Trophoblast cell (in vitro differentiated cells and primary cell): Measurements from ENCODE around the gene MRAS.
A peak's percentile ranks its signal among the peaks of the same experiment; 100 is the strongest.

ENCODE experiments used
- DNase-seq, 2 donors: peaks; one replicate each; pipeline ENCODE4 v3.0.0-alpha.2; 2016
- H2AFZ ChIP-seq: 2 replicates; pipeline ENCODE4 v1.6.1; 2013; ENCODE audit warnings: low read length, moderate library complexity, mild to moderate bottlenecking; ENCODE audit not compliant: insufficient read depth, poor library complexity
- H2AK5ac ChIP-seq: 2 replicates; pipeline ENCODE4 v1.6.1; 2013; ENCODE audit warnings: mild to moderate bottlenecking, low read length
- H2BK120ac ChIP-seq: 2 replicates; pipeline ENCODE4 v1.6.1; 2013; ENCODE audit warnings: low read length, mild to moderate bottlenecking, moderate library complexity; ENCODE audit not compliant: insufficient read depth, poor library complexity
- H2BK12ac ChIP-seq: 2 replicates; pipeline ENCODE4 v1.6.1; 2013; ENCODE audit warnings: mild to moderate bottlenecking, low read length, moderate library complexity
- H2BK5ac ChIP-seq: 2 replicates; pipeline ENCODE4 v1.6.1; 2013; ENCODE audit warnings: low read length, low read depth, moderate library complexity, mild to moderate bottlenecking; ENCODE audit not compliant: poor library complexity
- H3K14ac ChIP-seq: 2 replicates; pipeline ENCODE4 v1.6.1; 2013; ENCODE audit warnings: mild to moderate bottlenecking, low read length
- H3K18ac ChIP-seq: 2 replicates; pipeline ENCODE4 v1.6.1; 2013; ENCODE audit warnings: mild to moderate bottlenecking, low read length
- H3K23ac ChIP-seq: 2 replicates; pipeline ENCODE4 v1.6.1; 2013; ENCODE audit warnings: low read length
- H3K27ac ChIP-seq: 2 replicates; pipeline ENCODE4 v1.5.1; 2013; ENCODE audit warnings: low read depth, mild to moderate bottlenecking, inconsistent platforms, low read length, moderate library complexity
- H3K27me3 ChIP-seq: 2 replicates; pipeline ENCODE4 v1.6.1; 2013; ENCODE audit warnings: inconsistent platforms, mild to moderate bottlenecking, low read length, moderate library complexity; ENCODE audit not compliant: insufficient read depth
- H3K36me3 ChIP-seq, 2 experiments: 1 replicate in 1 of 2; 2 replicates in 1 of 2; pipeline ENCODE4 v1.6.1; 2013; ENCODE audit warnings: low read length in 2 of 2, mild to moderate bottlenecking in 2 of 2, moderate library complexity in 1 of 2; ENCODE audit not compliant: insufficient read depth in 2 of 2, control insufficient read depth in 1 of 2
- H3K4ac ChIP-seq: 2 replicates; pipeline ENCODE4 v1.6.1; 2013; ENCODE audit warnings: low read depth, mild to moderate bottlenecking, low read length, moderate library complexity
- H3K4me1 ChIP-seq, 2 experiments: 1 replicate in 1 of 2; 2 replicates in 1 of 2; pipeline ENCODE4 v1.6.1; 2013; ENCODE audit warnings: low read length in 2 of 2, mild to moderate bottlenecking in 2 of 2, moderate library complexity in 1 of 2; ENCODE audit not compliant: insufficient read depth in 2 of 2, control insufficient read depth in 1 of 2
- H3K4me2 ChIP-seq: 2 replicates; pipeline ENCODE4 v1.6.1; 2013; ENCODE audit warnings: inconsistent platforms, mild to moderate bottlenecking, low read length, moderate library complexity
- H3K4me3 ChIP-seq: 2 replicates; pipeline ENCODE4 v1.5.1; 2013; ENCODE audit warnings: mild to moderate bottlenecking, low read depth, low read length, inconsistent platforms
- H3K79me1 ChIP-seq: one replicate; pipeline ENCODE4 v1.6.1; 2013; ENCODE audit warnings: low read length
- H3K79me2 ChIP-seq: 2 replicates; pipeline ENCODE4 v1.6.1; 2013; ENCODE audit warnings: low read length, mild to moderate bottlenecking; ENCODE audit not compliant: control insufficient read depth, insufficient read depth, poor library complexity
- H3K9ac ChIP-seq: 2 replicates; pipeline ENCODE4 v1.6.1; 2013; ENCODE audit warnings: mild to moderate bottlenecking, low read length
- H3K9me3 ChIP-seq: 2 replicates; pipeline ENCODE4 v1.6.1; 2013; ENCODE audit warnings: low read depth, mild to moderate bottlenecking, control low read depth, inconsistent platforms, low read length; ENCODE audit not compliant: insufficient read depth
- H4K12ac ChIP-seq: 2 replicates; pipeline ENCODE4 v1.6.1; 2013; ENCODE audit warnings: low read depth, mild to moderate bottlenecking, low read length, moderate library complexity
- H4K8ac ChIP-seq: 2 replicates; pipeline ENCODE4 v1.6.1; 2013; ENCODE audit warnings: low read depth, mild to moderate bottlenecking, low read length, moderate library complexity
- H4K91ac ChIP-seq: one replicate; pipeline ENCODE4 v1.6.1; 2013; ENCODE audit warnings: low read depth, mild to moderate bottlenecking, low read length, moderate library complexity
- WGBS: extraction: QIAGEN DNeasy Blood & Tissue Kit; methylation state at CpG from one replicate; pipeline ENCODE4 v1.1.7; 2013; ENCODE audit warnings: missing lambda C conversion rate; ENCODE audit not compliant: insufficient read length, insufficient coverage; ENCODE audit errors: extremely low coverage; 5-methylcytosine and 5-hydroxymethylcytosine counted together

MRAS gene

DNA sequence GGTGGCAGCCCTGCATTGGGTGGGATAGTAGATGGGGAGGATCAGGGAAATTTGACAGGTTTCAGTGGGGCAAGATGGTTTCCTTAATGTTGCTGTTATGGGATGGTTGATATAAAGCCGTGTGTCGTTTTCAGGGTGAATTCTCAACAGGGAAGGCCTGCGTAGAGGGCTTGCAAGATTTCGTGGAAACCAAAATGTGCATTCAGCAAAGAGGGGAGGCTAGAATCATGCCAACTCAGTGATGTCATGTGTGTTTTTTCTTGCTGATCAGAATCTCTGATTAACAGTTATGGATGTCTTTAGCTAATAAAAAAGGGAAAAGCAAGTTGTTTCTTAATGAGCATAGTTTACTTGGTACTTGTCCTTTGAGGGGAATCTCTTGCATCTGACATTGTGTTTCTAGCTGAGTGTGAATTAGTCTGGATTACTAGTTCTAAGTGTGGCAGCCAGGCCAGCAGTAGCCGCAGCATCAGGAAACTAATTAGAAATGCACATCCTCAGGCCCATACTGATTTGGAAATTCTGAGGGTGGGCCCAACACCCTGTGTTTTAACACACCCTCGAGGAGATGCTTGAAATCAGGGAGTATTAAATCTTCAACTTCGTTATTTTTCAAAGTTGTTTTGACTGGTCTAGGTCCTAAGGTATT lies 24.8 kb downstream of the MRAS start:
- DNase-seq: no peak
- peaks cover 0 to 3% of the 10 kb centered on the region in 2 experiments for H3K36me3 ChIP-seq
- H3K79me1 ChIP-seq: no peaks in the 10 kb centered on the region
- H3K4ac ChIP-seq: no peak overlapping the region
- no peak overlapping the region for H3K23ac ChIP-seq
- H3K4me3 ChIP-seq: no peak overlapping the region
- no peak overlapping the region for H4K8ac ChIP-seq
- WGBS: no CpG with 5 or more reads among the region's 7 CpGs
- H3K4me1 ChIP-seq: peaks cover 7% of the 10 kb centered on the region in 2 experiments
- no peak overlapping the region for H4K91ac ChIP-seq
- no peak overlapping the region for H2BK120ac ChIP-seq
- no peak overlapping the region for H2BK5ac ChIP-seq
- H3K4me2 ChIP-seq: no peak overlapping the region
- H4K12ac ChIP-seq: no peak overlapping the region
- H2AK5ac ChIP-seq: no peak overlapping the region
- no peak overlapping the region for H3K27ac ChIP-seq
- no peaks in the 10 kb centered on the region for H3K9me3 ChIP-seq
- no peak overlapping the region for H3K9ac ChIP-seq
- no peaks in the 10 kb centered on the region for H3K79me2 ChIP-seq
- H3K18ac ChIP-seq: no peak overlapping the region
- H3K14ac ChIP-seq: no peak overlapping the region
- H3K27me3 ChIP-seq: no peaks in the 10 kb centered on the region
- no peak overlapping the region for H2AFZ ChIP-seq
- no peak overlapping the region for H2BK12ac ChIP-seq

DNA sequence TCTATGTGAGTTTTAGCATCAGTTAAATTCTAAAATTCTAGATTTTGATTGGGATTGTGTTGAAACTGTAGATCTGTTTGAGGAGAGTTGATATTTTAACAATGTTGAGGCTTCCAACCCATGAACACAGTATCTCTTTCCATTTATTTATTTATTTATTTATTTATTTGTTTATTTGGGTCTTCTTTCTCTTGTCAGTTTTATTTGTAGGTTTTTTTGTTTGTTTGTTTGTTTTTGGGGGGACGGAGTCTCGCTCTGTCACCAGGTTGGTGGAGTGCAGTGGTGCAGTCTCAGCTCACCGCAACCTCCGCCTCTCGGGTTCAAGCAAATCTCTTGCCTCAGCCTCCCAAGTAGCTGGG lies 25.3 kb downstream of the MRAS start:
- Histone ChIP-seq H3K14ac (no peak overlapping the region), H3K79me2 (no peaks in the 10 kb centered on the region), H4K12ac (no peak overlapping the region), H3K18ac (no peak overlapping the region), H3K4me2 (no peak overlapping the region), H3K79me1 (peaks cover 1% of the 10 kb centered on the region), H2AK5ac (no peak overlapping the region), H2BK12ac (no peak overlapping the region), H3K27ac (no peak overlapping the region), H3K4me3 (no peak overlapping the region), H2BK5ac (no peak overlapping the region), H3K36me3 (peaks cover 2 to 3% of the 10 kb centered on the region in 2 experiments), H4K91ac (no peak overlapping the region), H4K8ac (no peak overlapping the region), H3K4ac (no peak overlapping the region), H3K9me3 (no peaks in the 10 kb centered on the region), H3K4me1 (peaks cover 10% of the 10 kb centered on the region in 2 experiments), H3K27me3 (no peaks in the 10 kb centered on the region), H2AFZ (no peak overlapping the region), H3K9ac (no peak overlapping the region), H2BK120ac (no peak overlapping the region), H3K23ac (no peak overlapping the region)
- no CpG with 5 or more reads among the region's 5 CpGs for WGBS
- DNase-seq: no peak

DNA sequence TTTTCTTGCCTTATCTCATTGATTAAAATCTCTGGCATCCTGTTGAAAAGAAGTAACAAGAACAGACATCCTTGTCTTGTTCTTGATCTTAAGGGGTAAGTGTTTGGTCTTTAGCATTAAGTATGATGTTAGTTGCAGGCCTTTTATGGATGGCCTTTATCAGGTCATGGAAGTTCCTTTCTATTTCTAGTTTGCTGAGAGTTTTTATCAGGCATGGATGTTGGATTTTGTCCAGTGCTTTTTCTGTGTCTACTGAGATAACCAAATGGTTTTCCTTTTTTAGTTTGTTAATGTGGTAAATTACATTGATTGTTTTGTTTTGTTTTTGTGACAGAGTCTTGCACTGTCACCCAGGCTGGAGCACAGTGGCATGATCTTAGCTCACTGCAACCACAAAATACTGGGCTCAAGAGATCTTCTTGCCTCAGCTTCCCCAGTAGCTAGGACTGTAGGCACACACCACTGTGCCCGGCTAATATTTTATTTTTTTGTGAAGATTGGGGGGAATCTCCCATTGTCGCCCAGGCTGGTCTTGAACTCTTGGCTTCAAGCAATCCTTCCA lies 26.3 kb downstream of the MRAS start:
- no peak overlapping the region for H2BK5ac ChIP-seq
- H3K9ac ChIP-seq: no peak overlapping the region
- H3K4me1 ChIP-seq: peaks cover 10% of the 10 kb centered on the region in 2 experiments
- H3K4me2 ChIP-seq: no peak overlapping the region
- no peak overlapping the region for H4K8ac ChIP-seq
- no peaks in the 10 kb centered on the region for H3K79me2 ChIP-seq
- no peak overlapping the region for H3K23ac ChIP-seq
- H2AK5ac ChIP-seq: no peak overlapping the region
- WGBS: no CpG with 5 or more reads among the region's 2 CpGs
- no peak overlapping the region for H4K12ac ChIP-seq
- no peak overlapping the region for H4K91ac ChIP-seq
- H2BK12ac ChIP-seq: no peak overlapping the region
- H3K36me3 ChIP-seq: peaks cover 2 to 3% of the 10 kb centered on the region in 2 experiments
- H3K27ac ChIP-seq: no peak overlapping the region
- no peak overlapping the region for H2BK120ac ChIP-seq
- no peak for DNase-seq
- no peak overlapping the region for H2AFZ ChIP-seq
- no peak overlapping the region for H3K14ac ChIP-seq
- H3K4me3 ChIP-seq: no peak overlapping the region
- H3K4ac ChIP-seq: no peak overlapping the region
- H3K79me1 ChIP-seq: peaks cover 1% of the 10 kb centered on the region
- H3K27me3 ChIP-seq: no peaks in the 10 kb centered on the region
- H3K9me3 ChIP-seq: no peaks in the 10 kb centered on the region
- no peak overlapping the region for H3K18ac ChIP-seq

DNA sequence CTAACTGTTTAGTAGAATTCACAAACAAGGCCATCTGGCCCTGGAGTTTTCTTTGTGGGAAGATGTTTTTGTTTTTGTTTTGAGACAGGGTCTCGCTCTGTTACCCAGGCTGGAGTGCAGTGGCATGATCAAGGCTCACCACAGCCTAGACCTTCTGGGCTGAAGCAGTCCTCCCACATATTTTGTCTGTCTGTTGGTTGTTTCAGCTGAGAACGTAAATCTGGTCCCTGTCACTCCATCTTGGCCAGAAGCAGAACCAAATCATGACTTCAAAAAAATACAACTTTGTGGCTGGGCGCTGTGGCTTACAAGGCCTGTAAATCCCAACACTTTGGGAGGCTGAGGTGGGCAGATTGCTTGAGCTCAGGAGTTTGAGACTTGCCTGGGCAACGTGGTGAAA lies 27.1 kb downstream of the MRAS start:
- Histone ChIP-seq H4K12ac (no peak overlapping the region), H3K4me3 (no peak overlapping the region), H3K18ac (peak overlapping the region; percentile 54), H3K79me2 (no peaks in the 10 kb centered on the region), H3K79me1 (peaks cover 1% of the 10 kb centered on the region), H3K23ac (no peak overlapping the region), H3K4me2 (no peak overlapping the region), H4K91ac (no peak overlapping the region), H3K36me3 (peaks cover 2 to 3% of the 10 kb centered on the region in 2 experiments), H2AFZ (no peak overlapping the region), H3K4me1 (peaks cover 10% of the 10 kb centered on the region in 2 experiments), H3K9ac (no peak overlapping the region), H2BK12ac (no peak overlapping the region), H3K27ac (no peak overlapping the region), H3K9me3 (no peaks in the 10 kb centered on the region), H4K8ac (no peak overlapping the region), H3K14ac (no peak overlapping the region), H3K4ac (no peak overlapping the region), H2BK120ac (peak overlapping the region; percentile 6), H2AK5ac (no peak overlapping the region), H2BK5ac (no peak overlapping the region), H3K27me3 (no peaks in the 10 kb centered on the region)
- no peak for DNase-seq
- WGBS: no CpG with 5 or more reads among the region's 4 CpGs
